ENCODE data around the gene COL8A1. TPM values are rescaled to one million over a fixed set of nuclear protein-coding genes. Genes with fewer than 3 reads are reported as not detected.

Gene COL8A1
- total RNA-seq: 69.2 and 518 TPM in 2 replicates

GRCh38 chr3:99638167-99638948 lies at the start of gene COL8A1:
COL8A1 (plus strand) TSS chr3:99638594; CDS start chr3:99790683, 152,089 bp downstream.

GRCh38 chr3:99817437-99818240 lies 179.2 kb downstream of the COL8A1 start, which contains the start of gene CMSS1:
CMSS1 (plus strand) TSS chr3:99817862.

Other genes starting within 250 kb of the COL8A1 start
- gene CMSS1, start 179.3 kb downstream of the COL8A1 start, total RNA-seq: 26.3 and 29.6 TPM in 2 replicates